Lung microvascular endothelial cell (primary cell): ENCODE results near the gene LMX1B. TPM values are rescaled to one million over a fixed set of nuclear protein-coding genes. Genes with fewer than 3 reads are reported as not detected.

Source experiments
- DNase-seq, 2 donors: peaks; one replicate each; pipeline versions ENCODE4 v3.0.0 to v3.0.0-alpha.2; 2010; ENCODE audit warnings: low read depth in 2 of 2
- total RNA-seq: library from RNA; depleted of rRNA; stranded (reverse); fragments of >200 nt; gene quantifications from 2 replicates; pipeline ENCODE4 v1.2.1, GENCODE V29; 2014

The LMX1B gene
- total RNA-seq, 1 donor from 2014 or later: not detected

- no peak for DNase-seq
Measured at GRCh38 chr9:126658201-126658825, 44.6 kb downstream of the LMX1B start.

- no peak for DNase-seq
Measured at GRCh38 chr9:126658956-126659555, 45.3 kb downstream of the LMX1B start.

- DNase-seq: no peak
Measured at GRCh38 chr9:126661122-126661520, 47.4 kb downstream of the LMX1B start.

DNA sequence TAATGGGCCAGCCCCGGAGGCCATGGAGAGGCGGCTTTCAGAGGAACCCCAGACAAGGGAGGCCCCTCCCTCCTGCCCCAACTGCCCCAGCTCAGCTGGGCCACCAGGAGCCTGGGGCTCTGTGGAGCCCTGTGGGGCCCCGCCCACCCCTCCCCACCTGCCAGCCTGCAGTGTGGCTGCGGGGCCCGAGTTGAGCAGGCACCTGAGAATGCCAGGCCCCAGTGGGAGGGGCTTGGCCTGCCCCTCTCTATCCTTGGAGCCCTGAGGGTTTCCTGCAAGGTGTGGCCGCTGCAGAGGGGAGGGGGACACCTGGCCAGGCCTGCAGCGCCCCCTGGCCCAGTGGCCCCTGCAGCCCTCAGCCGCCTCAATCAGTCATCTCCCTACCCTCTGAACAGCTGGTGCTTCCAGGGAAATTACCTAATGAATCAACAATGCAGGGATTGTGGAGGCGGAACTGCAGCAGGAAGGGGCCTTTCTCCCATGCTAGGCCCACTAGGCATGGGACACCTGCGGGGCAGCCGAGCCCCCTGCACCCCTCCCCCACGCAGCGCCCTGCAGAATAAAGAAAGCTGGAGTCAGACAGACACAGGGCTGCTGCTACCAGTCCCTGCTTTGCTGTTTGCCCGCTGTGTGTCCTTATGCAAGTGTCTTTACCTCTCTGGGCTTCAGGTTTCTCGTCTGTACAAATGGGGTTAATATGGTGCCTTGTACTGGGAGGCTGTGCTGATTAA is 48.0 kb downstream of the LMX1B start:
- DNase-seq: peak; percentile 62 to 72

- no peak for DNase-seq
Measured at GRCh38 chr9:126663661-126664072, 49.9 kb downstream of the LMX1B start.

- DNase-seq: no peak
Measured at GRCh38 chr9:126664900-126665643, 51.3 kb downstream of the LMX1B start.

- DNase-seq: no peak
Measured at GRCh38 chr9:126665644-126666035, 51.9 kb downstream of the LMX1B start.

DNA sequence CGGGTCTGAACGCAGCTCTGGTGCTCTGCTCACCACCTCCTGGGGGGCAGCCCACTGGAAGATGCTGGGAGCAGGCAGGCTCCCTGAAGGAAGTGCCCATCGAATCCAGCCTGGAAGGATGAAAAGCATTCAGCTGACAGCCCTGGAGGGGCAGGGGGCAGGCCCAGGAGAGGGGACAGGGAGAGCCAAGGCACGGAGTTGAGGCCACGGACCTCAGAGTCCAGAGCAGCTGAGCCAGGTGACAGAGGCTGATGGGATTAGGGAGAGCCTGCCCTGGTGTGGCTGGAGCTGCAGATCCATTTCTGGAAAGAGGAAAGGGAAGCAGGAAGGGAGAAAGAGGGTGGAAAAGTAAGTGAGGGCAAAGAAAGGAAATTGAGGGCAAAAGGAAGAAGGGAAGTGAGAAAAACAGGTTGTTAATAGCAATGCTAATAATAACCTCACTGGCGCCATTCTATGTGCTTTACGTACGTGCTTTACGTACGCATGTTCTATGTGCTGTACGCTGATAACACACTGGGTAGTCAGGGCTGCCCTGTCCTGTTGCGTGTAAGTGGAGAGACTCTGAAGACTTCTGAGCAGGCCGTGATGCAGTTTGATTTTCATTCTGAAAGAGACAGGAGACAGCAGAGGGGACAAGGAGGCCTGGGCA is 52.6 kb downstream of the LMX1B start:
- peak; percentile 10 to 36 for DNase-seq

- DNase-seq: peak; percentile 10 to 25
Measured at GRCh38 chr9:126667190-126668055, 53.7 kb downstream of the LMX1B start.

DNA sequence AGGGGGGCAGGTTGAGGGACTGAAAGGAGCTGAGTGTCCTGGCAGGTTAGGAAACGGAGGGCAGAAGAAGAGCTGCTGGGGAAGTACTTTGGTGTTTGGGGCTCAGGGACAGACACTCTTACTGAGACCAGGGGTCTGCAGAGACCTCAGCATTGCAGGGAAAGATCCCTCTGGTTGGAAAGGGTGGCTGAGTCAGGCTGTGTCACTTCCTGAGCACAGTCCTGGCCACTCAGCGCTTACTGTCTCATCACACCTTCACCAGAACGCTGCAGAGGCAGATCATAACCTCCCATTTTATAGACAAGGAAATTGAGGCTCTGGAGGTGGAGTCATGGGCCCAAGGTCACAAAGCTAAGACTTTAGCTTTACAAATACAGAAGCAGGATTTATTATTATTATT is 54.3 kb downstream of the LMX1B start:
- no peak for DNase-seq

- no peak for DNase-seq
Measured at GRCh38 chr9:126669108-126669507, 55.4 kb downstream of the LMX1B start.

DNA sequence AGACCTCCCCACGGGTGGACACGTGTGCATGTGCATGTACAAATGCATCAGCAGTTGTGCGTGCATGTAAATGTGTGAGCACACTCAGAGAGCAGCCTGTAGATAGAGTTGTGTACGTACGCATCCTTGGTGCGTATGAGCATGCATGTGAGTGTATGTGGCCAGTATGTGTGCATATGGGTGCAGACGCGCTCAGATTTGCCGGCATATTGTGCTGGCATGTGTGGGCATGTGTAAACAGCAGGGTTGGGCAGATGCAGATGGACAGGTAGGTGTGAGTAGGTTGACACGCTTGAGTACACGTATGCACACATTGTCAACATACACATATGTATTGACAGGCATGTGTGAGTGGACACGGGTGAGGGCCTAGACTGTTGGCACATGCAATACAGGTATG is 56.5 kb downstream of the LMX1B start:
- no peak for DNase-seq

DNA sequence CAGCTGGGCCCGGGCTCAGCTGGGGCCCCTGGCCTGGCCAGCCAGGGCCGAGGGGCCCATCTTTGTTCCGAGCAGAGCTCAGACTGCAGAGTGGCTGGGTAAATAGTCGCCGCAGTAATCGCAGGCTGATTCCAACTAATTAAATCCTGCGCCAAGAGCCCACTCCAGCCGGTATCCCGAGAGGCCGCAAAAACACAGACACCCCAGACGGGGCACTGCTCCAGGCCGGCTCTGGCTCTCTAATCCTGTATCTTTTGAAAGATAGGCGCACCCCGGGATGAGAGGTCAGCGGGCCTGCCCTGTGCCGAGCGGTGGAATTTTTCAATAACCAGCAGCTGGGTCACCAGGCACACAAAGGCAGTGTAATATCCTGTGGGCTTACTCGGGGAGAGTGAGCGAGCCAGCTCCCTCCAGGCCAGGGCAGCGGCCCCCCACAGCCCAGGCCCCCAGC is 57.7 kb downstream of the LMX1B start:
- DNase-seq: peak in 1 of 2 donors; percentile 41

DNA sequence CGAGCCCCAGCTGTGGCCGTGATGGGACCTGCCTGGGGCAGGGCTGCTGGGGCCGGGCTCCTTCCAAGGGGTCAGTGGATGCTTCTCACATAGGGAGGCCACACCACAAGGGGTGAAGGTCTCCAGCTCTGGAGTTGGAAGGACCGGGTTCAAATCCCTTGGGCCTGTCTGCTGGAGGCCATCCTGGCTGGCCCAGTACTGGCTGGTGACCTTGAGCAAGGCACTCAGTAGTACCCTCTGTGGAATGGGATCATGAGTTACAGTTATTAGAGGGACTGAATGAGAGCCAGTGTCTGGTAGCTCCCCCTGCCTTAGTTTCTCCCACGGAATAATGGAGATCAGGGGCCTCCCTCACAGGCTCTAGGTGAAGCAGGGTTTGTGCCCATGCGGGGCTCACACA is 58.3 kb downstream of the LMX1B start:
- no peak for DNase-seq

GRCh38 chr9:126672634-126673284 is 59.0 kb downstream of the LMX1B start:
- no peak for DNase-seq

- DNase-seq: peak in 1 of 2 donors; percentile 54
Measured at GRCh38 chr9:126673689-126674364, 60.1 kb downstream of the LMX1B start.

- no peak for DNase-seq
Measured at GRCh38 chr9:126674365-126675146, 60.8 kb downstream of the LMX1B start.

- DNase-seq: no peak
Measured at GRCh38 chr9:126675147-126675467, 61.4 kb downstream of the LMX1B start.
